Progenitor cell of endocrine pancreas (in vitro differentiated cells): Measurements from ENCODE around the gene SLC38A10. TPM values are rescaled to one million over a fixed set of nuclear protein-coding genes. Genes with fewer than 3 reads are reported as not detected.

Experiments used
- DNase-seq: peaks from one replicate; pipeline ENCODE4 v3.0.0; 2021; ENCODE audit warnings: low spot score; ENCODE audit not compliant: unreplicated experiment
- H3K27ac Mint-ChIP-seq: 2 replicates; pipeline ENCODE4 v1.8.0; 2021; ENCODE audit warnings: mild to moderate bottlenecking, moderate library complexity, mixed read lengths
- H3K27me3 Mint-ChIP-seq: 2 replicates; pipeline ENCODE4 v1.8.0; 2021; ENCODE audit warnings: mixed read lengths
- H3K36me3 Mint-ChIP-seq: 2 replicates; pipeline ENCODE4 v1.8.0; 2022; ENCODE audit warnings: mixed read lengths; ENCODE audit not compliant: insufficient read depth
- H3K4me1 Mint-ChIP-seq: 2 replicates; pipeline ENCODE4 v1.8.0; 2021; ENCODE audit warnings: low read depth, mixed read lengths
- H3K4me3 Mint-ChIP-seq: 2 replicates; pipeline ENCODE4 v1.8.0; 2021; ENCODE audit warnings: low read depth, mild to moderate bottlenecking, moderate library complexity, mixed read lengths
- H3K9me3 Mint-ChIP-seq: 2 replicates; pipeline ENCODE4 v1.8.0; 2021; ENCODE audit warnings: low read depth, mixed read lengths
- total RNA-seq: library from RNA; stranded (reverse); gene quantifications from 2 replicates; pipeline ENCODE4 v1.2.1, GENCODE V29; 2021
- TF ChIP-seq, protein P1 (sequence below): fragments of 200-600 bp; sonication (generic); IDR thresholded peaks from one replicate; pipeline ENCODE4 v1.5.0; 2021; ENCODE audit warnings: antibody characterized with exemption, mild to moderate bottlenecking; ENCODE audit not compliant: unreplicated experiment

The SLC38A10 gene
- total RNA-seq, 1 donor from 2014 or later, result 130 TPM

DNA sequence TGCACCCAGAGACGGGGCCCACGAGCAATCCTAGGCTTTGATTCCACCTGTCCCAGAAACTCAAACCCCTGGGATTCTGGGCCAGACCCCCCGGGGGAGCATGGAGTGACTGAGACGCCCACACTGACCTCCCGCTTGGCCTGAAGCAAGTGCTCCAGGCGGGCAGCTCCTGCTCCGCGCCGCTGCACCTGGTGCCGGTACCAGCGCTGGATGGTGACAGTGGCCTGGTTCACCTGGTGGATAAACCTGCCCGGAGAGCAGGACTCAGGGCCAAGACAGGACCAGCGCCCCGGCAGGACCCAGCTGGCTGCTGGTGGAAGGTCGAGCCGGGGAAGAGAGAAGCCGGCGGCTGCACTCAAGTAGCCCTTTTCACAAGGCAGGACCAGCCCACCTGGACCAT, 94.9 kb downstream of the SLC38A10 start:
- Mint-ChIP-seq H3K4me1 (no peaks in the 10 kb centered on the region), H3K27me3 (no peaks in the 10 kb centered on the region), H3K9me3 (no peaks in the 10 kb centered on the region), H3K27ac (no peak overlapping the region), H3K36me3 (peaks cover 2% of the 10 kb centered on the region), H3K4me3 (no peak overlapping the region)
- TF ChIP-seq, protein P1, sequence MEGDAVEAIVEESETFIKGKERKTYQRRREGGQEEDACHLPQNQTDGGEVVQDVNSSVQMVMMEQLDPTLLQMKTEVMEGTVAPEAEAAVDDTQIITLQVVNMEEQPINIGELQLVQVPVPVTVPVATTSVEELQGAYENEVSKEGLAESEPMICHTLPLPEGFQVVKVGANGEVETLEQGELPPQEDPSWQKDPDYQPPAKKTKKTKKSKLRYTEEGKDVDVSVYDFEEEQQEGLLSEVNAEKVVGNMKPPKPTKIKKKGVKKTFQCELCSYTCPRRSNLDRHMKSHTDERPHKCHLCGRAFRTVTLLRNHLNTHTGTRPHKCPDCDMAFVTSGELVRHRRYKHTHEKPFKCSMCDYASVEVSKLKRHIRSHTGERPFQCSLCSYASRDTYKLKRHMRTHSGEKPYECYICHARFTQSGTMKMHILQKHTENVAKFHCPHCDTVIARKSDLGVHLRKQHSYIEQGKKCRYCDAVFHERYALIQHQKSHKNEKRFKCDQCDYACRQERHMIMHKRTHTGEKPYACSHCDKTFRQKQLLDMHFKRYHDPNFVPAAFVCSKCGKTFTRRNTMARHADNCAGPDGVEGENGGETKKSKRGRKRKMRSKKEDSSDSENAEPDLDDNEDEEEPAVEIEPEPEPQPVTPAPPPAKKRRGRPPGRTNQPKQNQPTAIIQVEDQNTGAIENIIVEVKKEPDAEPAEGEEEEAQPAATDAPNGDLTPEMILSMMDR, result no peak
- DNase-seq, result no peak

DNA sequence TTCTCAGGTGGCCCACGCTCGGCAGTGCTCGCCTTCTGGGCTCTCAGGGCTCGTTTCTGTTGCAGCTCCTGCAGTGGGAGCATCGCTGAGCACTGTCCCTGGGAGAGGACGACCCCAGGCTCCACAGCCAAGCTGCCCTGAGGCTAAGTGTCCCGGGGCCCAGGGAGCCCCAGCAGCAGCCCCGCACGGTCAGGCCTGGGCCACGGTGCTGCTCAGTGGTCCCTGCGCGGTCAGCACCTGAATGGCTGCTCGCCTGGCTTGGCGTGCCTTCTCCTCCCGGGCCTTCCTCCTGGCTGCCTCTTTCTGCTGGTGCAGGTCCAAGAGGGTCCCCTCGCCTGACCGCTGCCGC, 95.7 kb downstream of the SLC38A10 start:
- H3K27ac Mint-ChIP-seq, result no peak overlapping the region
- H3K4me1 Mint-ChIP-seq, result no peaks in the 10 kb centered on the region
- no peak for DNase-seq

DNA sequence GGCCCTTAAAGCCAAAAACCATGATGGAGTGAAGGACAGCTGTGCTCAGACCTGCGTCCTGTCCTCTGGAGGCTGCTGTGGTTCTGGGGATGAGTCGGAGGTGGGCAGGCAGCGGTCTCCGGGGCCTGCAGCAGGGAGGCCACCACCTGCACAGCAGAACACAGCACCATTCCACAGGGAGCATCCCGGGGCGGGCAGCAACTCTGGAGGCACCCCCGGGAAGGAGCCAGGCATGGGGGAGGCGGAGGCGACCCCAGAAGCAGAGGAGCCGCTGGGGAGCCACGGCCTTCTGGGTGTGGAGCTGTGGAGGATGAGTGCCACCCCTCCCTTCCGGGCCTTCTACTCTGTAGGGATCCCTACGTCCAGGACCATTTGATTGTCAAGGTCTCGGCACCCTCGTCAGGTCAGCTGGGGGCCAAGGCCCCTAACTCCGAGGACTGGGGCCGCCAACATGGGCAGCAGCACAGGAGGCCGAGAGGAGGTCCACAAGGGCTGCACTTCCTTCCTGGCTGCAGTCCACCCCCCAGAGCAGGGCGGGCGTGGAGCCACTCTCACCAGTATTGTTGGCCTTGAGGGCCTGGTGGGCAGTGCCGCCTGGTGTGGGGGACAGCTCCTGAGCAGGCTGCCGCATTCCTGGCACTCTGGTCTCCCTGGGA, 96.2 kb downstream of the SLC38A10 start:
- Mint-ChIP-seq H3K9me3 (no peaks in the 10 kb centered on the region), H3K27me3 (no peaks in the 10 kb centered on the region), H3K27ac (no peak overlapping the region), H3K4me1 (no peaks in the 10 kb centered on the region), H3K4me3 (no peak overlapping the region), H3K36me3 (peaks cover 2% of the 10 kb centered on the region)
- DNase-seq, result no peak
- TF ChIP-seq, protein P1, result no peak

More for the DNA sequence above, 95.7 kb downstream of the SLC38A10 start:
- Mint-ChIP-seq H3K4me3 (no peak overlapping the region), H3K36me3 (peaks cover 2% of the 10 kb centered on the region), H3K27me3 (no peaks in the 10 kb centered on the region), H3K9me3 (no peaks in the 10 kb centered on the region)
- TF ChIP-seq, protein P1, result no peak

DNA sequence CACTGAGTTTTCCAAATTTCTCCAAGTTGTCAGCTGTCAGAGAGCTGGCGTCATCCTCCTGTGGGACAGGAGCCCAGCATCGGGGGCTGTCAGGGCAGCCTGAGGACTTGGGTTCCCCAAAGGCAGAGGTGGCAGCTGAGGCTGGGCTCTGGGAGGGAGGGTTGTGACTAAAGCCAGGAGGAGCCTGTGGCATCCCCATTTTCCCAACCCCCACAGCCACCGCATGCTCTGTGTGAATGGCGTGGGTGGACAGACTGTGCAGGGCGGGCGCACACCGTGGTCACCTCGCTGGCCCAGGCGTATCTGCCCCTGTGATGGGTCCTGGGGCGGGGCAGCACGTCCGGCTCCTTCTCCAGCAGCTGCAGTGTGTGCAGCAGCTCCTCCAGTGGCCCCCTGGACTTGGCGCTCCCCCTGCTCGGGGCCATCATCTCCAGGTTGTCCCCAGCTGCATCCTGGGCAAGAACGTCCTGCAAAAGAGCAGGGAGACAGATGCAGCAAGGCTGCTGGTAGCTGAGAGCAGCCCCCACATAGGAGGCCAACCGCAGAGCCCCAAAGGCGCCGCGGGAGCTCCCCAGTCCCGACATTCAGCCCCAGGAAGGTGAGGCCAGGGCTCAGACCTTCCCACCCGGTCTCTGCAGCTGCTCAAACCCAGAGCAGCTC, 97.1 kb downstream of the SLC38A10 start:
- DNase-seq, result no peak
- Mint-ChIP-seq H3K4me1 (no peaks in the 10 kb centered on the region), H3K9me3 (no peaks in the 10 kb centered on the region), H3K4me3 (no peak overlapping the region), H3K27me3 (no peaks in the 10 kb centered on the region), H3K27ac (no peak overlapping the region), H3K36me3 (peaks cover 2% of the 10 kb centered on the region)
- TF ChIP-seq, protein P1, result no peak

GRCh38 chr17:81197409-81197795, 97.7 kb downstream of the SLC38A10 start:
- no peak for DNase-seq
- Mint-ChIP-seq H3K4me1 (no peaks in the 10 kb centered on the region), H3K4me3 (no peak overlapping the region), H3K36me3 (peaks cover 2% of the 10 kb centered on the region), H3K27ac (no peak overlapping the region), H3K9me3 (no peaks in the 10 kb centered on the region), H3K27me3 (no peaks in the 10 kb centered on the region)
- TF ChIP-seq, protein P1, result no peak
